CD4-positive, alpha-beta memory T cell (primary cell): ENCODE measurements around the gene RPP14. TPM values are rescaled to one million over a fixed set of nuclear protein-coding genes. Genes with fewer than 3 reads are reported as not detected.
"Not testable (repeated sequence)": the region's sequence is repeated elsewhere in the genome, so short reads cannot be mapped to it uniquely, and the experiment has no call there.

Experiments
- CTCF ChIA-PET: fragments of 350-600 bp; sonication (Branson Sonifier 250); formaldehyde crosslinking; loops from one replicate; lab custom pipeline; 2021; ENCODE audit warnings: inconsistent platforms; ENCODE audit not compliant: partially characterized antibody; lab: Charles Lee
- POLR2A ChIA-PET: fragments of 350-600 bp; sonication (Branson Sonifier 250); formaldehyde crosslinking; loops from one replicate; lab custom pipeline; 2021; ENCODE audit not compliant: partially characterized antibody; lab: Charles Lee
- DNase-seq, 5 donors: peaks; one replicate each; pipeline versions ENCODE4 v3.0.0 to v3.0.0-alpha.2; 2020 to 2022; ENCODE audit warnings: mixed read lengths in 1 of 5
- H3K27ac ChIP-seq: one replicate; pipeline ENCODE4 v1.7.0; 2013; ENCODE audit warnings: low read depth, low read length
- H3K27me3 ChIP-seq: 2 replicates; pipeline ENCODE4 v1.7.0; 2013; ENCODE audit warnings: mild to moderate bottlenecking, low read length, moderate library complexity; ENCODE audit not compliant: insufficient read depth
- H3K36me3 ChIP-seq: 2 replicates; pipeline ENCODE4 v1.7.0; 2013; ENCODE audit warnings: mild to moderate bottlenecking, low read length, moderate library complexity; ENCODE audit not compliant: insufficient read depth
- H3K4me1 ChIP-seq: 2 replicates; pipeline ENCODE4 v1.7.0; 2013; ENCODE audit warnings: mild to moderate bottlenecking, low read length, moderate library complexity; ENCODE audit not compliant: insufficient read depth
- H3K4me3 ChIP-seq, 2 donors: one replicate each; pipeline ENCODE4 v1.7.0; 2013; ENCODE audit warnings: low read length in 2 of 2, mild to moderate bottlenecking in 1 of 2
- H3K9me3 ChIP-seq, 2 donors: one replicate each; pipeline ENCODE4 v1.7.0; 2013; ENCODE audit warnings: low read length in 2 of 2, control low read depth in 1 of 2; ENCODE audit not compliant: control insufficient read depth in 1 of 2
- H3K27ac Mint-ChIP-seq, 7 donors: one replicate each; pipeline ENCODE4 v1.8.0; 2020 to 2021; ENCODE audit warnings: mixed read lengths in 7 of 7, mild to moderate bottlenecking in 6 of 7, inconsistent platforms in 3 of 7, moderate library complexity in 3 of 7
- H3K27me3 Mint-ChIP-seq, 2 donors: one replicate each; pipeline ENCODE4 v1.8.0; 2020 to 2021; ENCODE audit warnings: mixed read lengths in 2 of 2
- H3K36me3 Mint-ChIP-seq, 2 donors: one replicate each; pipeline ENCODE4 v1.8.0; 2020 to 2021; ENCODE audit warnings: mixed read lengths in 2 of 2, inconsistent platforms in 1 of 2, mild to moderate bottlenecking in 1 of 2
- H3K4me1 Mint-ChIP-seq, 4 donors: one replicate each; pipeline ENCODE4 v1.8.0; 2020 to 2021; ENCODE audit warnings: mixed read lengths in 4 of 4, mild to moderate bottlenecking in 1 of 4
- H3K4me3 Mint-ChIP-seq, 8 donors: one replicate each; pipeline ENCODE4 v1.8.0; 2020 to 2021; ENCODE audit warnings: mixed read lengths in 8 of 8, mild to moderate bottlenecking in 7 of 8, moderate library complexity in 6 of 8, inconsistent platforms in 3 of 8
- H3K9me3 Mint-ChIP-seq, 8 donors: one replicate each; pipeline ENCODE4 v1.8.0; 2020 to 2021; ENCODE audit warnings: mixed read lengths in 8 of 8, mild to moderate bottlenecking in 5 of 8, inconsistent platforms in 3 of 8, moderate library complexity in 1 of 8
- intact Hi-C: fragments of 100-400 bp; cut with micrococcal nuclease; formaldehyde crosslinking; loops from one replicate; pipeline ENCODE4 v1.15.1; 2023
- polyA plus RNA-seq, 2 donors: library from polyadenylated mRNA; unstranded; fragments of 300-500 nt; fragmentation: Illumina TruSeq; gene quantifications; one replicate each; pipeline ENCODE4 v1.2.3, GENCODE V29; 2021
- total RNA-seq, 2 experiments: library from RNA; stranded (reverse); gene quantifications; one replicate each; pipeline ENCODE4 v1.2.3, GENCODE V29; 2021

RPP14 gene
- total and polyA plus RNA-seq, 4 experiments from 2014 or later, result 6.1 to 15.4 (median 10.7) TPM

DNA sequence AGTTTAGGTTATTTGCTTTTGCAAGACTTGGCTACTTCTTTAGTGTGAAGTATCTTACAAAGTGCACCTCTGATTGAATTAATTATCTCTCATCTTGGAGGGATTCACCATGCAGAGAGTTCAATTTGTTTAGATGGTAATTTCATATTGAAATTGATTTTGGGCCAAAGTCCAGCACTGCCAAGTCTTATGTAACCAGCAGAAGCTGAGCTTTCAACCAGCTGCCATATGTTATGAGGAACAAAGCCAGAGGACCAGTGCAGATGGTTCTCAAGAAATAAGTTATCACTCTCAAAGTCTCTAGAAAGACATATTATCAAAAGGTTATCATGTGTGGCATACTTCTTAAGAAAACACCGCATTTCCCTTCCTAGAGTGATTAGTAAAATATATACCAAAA, 39.5 kb upstream of the RPP14 start:
- H3K4me3 ChIP-seq, result no peak overlapping the region
- no peak overlapping the region for H3K27ac Mint-ChIP-seq
- no peaks in the 10 kb centered on the region for H3K9me3 ChIP-seq
- no peaks in the 10 kb centered on the region for H3K27me3 Mint-ChIP-seq
- ChIA-PET CTCF (no interaction called here), POLR2A (no interaction called here)
- H3K36me3 Mint-ChIP-seq, result peaks cover 15 to 22% of the 10 kb centered on the region in 2 donors
- H3K9me3 Mint-ChIP-seq, result no peaks in the 10 kb centered on the region
- no peaks in the 10 kb centered on the region for H3K4me1 ChIP-seq
- H3K4me3 Mint-ChIP-seq, result no peak overlapping the region
- no peak overlapping the region for H3K27ac ChIP-seq
- H3K4me1 Mint-ChIP-seq, result no peaks in the 10 kb centered on the region
- no peaks in the 10 kb centered on the region for H3K27me3 ChIP-seq
- no peaks in the 10 kb centered on the region for H3K36me3 ChIP-seq
- intact Hi-C loops, result no loop called here
- no peak for DNase-seq

DNA sequence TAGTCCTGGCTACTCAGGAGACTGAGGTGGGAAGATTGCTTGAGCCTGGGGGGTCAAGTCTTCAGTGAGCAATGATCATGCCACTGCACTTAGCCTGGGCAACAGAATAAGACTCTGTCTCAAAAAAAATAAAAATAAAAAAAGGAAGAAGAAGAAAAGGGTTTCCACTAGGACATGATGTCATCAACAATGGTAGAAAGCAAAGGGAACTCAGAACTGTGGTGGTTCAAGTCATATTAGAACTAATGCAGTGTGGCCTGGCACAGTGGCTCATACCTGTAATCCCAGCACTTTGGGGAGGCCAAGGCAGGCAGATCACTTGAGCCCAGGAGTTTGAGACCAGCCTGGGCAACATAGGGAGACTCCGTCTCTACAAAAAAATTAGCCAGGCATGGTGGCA, 38.5 kb upstream of the RPP14 start:
- intact Hi-C loops, DNase-seq, H3K36me3 ChIP-seq, H3K27ac ChIP-seq, H3K9me3 ChIP-seq, H3K27ac Mint-ChIP-seq, H3K4me3 Mint-ChIP-seq, POLR2A ChIA-PET, H3K27me3 Mint-ChIP-seq, H3K4me3 ChIP-seq, H3K27me3 ChIP-seq, H3K4me1 ChIP-seq, H3K9me3 Mint-ChIP-seq, H3K4me1 Mint-ChIP-seq: not testable (repeated sequence)
- peaks cover 19% of the 10 kb centered on the region in 2 donors for H3K36me3 Mint-ChIP-seq
- CTCF ChIA-PET, result interaction anchor here (0.5 kb wide), 1 partner anchor 358 kb away, joined by 3 read pairs; no protein-coding TSS in a partner anchor

DNA sequence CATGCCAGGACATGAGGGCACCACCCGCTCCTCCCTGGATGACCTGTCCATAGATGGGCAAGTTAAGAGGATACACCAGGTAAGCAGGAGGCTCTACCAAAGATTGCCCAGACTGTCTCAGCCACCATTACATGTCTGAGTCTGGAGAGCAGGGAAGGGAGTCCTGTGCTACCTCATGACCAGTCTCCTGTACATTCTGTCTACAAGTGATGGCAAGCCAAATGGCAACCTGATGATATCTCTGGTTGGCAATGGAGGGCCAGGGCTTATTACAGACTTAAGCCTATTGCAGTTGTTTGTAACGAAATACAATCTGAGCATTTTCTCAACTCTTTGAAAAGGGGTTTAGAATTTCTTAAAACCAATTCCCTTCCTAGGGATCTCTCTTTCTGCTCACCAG, 36.7 kb upstream of the RPP14 start:
- CTCF ChIA-PET, result no interaction called here

DNA sequence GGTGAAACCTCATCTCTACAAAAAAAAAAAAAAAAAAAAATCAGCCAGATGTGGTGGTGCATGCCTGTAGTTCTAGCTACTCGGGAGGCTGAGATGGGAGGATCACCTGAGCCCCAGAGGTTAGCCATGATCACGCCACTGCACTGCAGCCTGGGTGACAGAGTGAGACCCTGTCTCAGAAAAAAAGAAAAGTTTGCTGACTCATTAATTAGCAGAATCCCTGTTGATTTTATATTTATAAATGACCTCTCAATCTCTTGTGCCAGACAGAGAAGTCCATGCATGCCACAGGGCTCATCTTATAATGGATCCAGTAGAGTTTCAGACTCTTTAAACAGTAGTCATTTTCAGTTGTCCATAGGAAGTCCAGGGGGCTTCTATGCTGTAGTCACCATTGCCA, 35.6 kb upstream of the RPP14 start:
- H3K36me3 Mint-ChIP-seq, result peaks cover 30 to 43% of the 10 kb centered on the region in 2 donors
- CTCF ChIA-PET, result no interaction called here

More for the DNA sequence above, 36.7 kb upstream of the RPP14 start:
- no peak overlapping the region for H3K4me3 Mint-ChIP-seq
- Histone ChIP-seq H3K9me3 (no peaks in the 10 kb centered on the region), H3K27me3 (no peaks in the 10 kb centered on the region), H3K27ac (no peak overlapping the region), H3K4me3 (no peak overlapping the region), H3K4me1 (no peaks in the 10 kb centered on the region), H3K36me3 (no peaks in the 10 kb centered on the region)
- no peaks in the 10 kb centered on the region for H3K9me3 Mint-ChIP-seq
- POLR2A ChIA-PET, result no interaction called here
- peaks cover 22 to 35% of the 10 kb centered on the region in 2 donors for H3K36me3 Mint-ChIP-seq
- no peaks in the 10 kb centered on the region for H3K4me1 Mint-ChIP-seq
- no peak for DNase-seq
- H3K27me3 Mint-ChIP-seq, result no peaks in the 10 kb centered on the region
- H3K27ac Mint-ChIP-seq, result no peak overlapping the region
- intact Hi-C loops, result no loop called here

DNA sequence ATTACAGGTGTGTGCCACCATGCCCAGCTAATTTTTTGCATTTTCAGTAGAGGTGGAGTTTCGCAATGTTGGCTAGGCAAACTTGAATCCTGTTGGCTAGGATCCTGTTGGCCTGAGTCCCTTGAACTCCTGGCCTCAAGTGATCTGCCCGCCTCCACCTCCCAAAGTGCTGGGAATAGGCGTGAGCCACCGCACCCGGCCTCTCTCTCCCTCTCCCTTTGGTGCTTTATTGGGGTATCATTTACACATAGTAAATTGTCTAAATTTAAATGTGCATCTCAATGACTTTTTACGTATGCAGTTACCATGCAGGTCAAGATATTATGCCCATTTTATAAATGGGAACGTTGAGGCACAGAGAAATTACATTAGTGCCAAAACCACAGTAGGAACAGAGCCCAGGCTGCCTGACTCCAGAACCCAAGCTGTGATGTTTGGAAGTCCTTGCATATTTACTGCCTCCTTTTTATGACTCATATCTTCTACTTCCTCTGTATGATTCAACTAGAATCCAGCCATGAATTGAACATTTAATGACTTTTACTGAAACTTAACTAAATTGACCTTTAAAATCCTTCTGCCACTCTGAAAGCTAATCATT, 34.0 kb upstream of the RPP14 start:
- no peak overlapping the region for H3K4me3 ChIP-seq
- no peaks in the 10 kb centered on the region for H3K4me1 ChIP-seq
- no peaks in the 10 kb centered on the region for H3K9me3 ChIP-seq
- H3K36me3 ChIP-seq, result no peaks in the 10 kb centered on the region
- no peak for DNase-seq
- H3K27me3 ChIP-seq, result no peaks in the 10 kb centered on the region
- no peak overlapping the region for H3K27ac ChIP-seq
- ChIA-PET CTCF (no interaction called here), POLR2A (no interaction called here)
- no peaks in the 10 kb centered on the region for H3K4me1 Mint-ChIP-seq
- intact Hi-C loops, result no loop called here
- no peak overlapping the region for H3K4me3 Mint-ChIP-seq
- no peak overlapping the region for H3K27ac Mint-ChIP-seq
- H3K36me3 Mint-ChIP-seq, result peaks cover 37 to 51% of the 10 kb centered on the region in 2 donors
- peaks cover 0 to 3% (median 2%) of the 10 kb centered on the region in 8 donors for H3K9me3 Mint-ChIP-seq
- no peaks in the 10 kb centered on the region for H3K27me3 Mint-ChIP-seq

More for the DNA sequence above, 35.6 kb upstream of the RPP14 start:
- Mint-ChIP-seq H3K27me3 (no peaks in the 10 kb centered on the region), H3K4me3 (no peak overlapping the region), H3K4me1 (no peaks in the 10 kb centered on the region), H3K27ac (no peak overlapping the region), H3K9me3 (no peaks in the 10 kb centered on the region)
- intact Hi-C loops, result no loop called here
- POLR2A ChIA-PET, result no interaction called here
- no peak overlapping the region for H3K27ac ChIP-seq
- H3K9me3 ChIP-seq, result no peaks in the 10 kb centered on the region
- H3K27me3 ChIP-seq, result no peaks in the 10 kb centered on the region
- no peak for DNase-seq
- no peak overlapping the region for H3K4me3 ChIP-seq
- H3K36me3 ChIP-seq, result no peaks in the 10 kb centered on the region
- H3K4me1 ChIP-seq, result no peaks in the 10 kb centered on the region

DNA sequence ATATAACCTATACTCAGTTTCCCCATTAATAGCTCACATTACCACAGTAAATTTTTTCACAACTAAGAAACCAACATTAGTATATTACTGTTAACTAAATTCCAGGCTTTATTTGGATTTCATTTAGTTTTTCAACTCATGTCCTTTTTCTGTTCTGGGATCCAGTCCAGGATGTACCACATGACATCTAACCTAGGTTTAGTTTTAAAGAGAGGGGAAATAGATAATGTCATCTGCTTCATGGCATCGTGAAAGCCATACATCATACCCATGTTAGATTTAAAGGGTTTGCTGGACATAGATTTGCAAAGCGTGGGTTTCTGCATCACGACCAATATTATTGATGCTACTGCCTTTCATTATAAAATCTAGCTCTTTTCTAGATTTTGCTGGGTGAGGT, 33.2 kb upstream of the RPP14 start:
- ChIA-PET POLR2A (no interaction called here), CTCF (no interaction called here)
- no peak for DNase-seq
- intact Hi-C loops, result no loop called here
- Histone ChIP-seq H3K36me3 (no peaks in the 10 kb centered on the region), H3K4me3 (no peak overlapping the region), H3K27me3 (no peaks in the 10 kb centered on the region), H3K4me1 (no peaks in the 10 kb centered on the region), H3K27ac (no peak overlapping the region), H3K9me3 (no peaks in the 10 kb centered on the region)
- Mint-ChIP-seq H3K9me3 (peaks cover 0 to 3% (median 2%) of the 10 kb centered on the region in 8 donors), H3K36me3 (peaks cover 34 to 53% of the 10 kb centered on the region in 2 donors), H3K27me3 (no peaks in the 10 kb centered on the region), H3K27ac (no peak overlapping the region), H3K4me3 (no peak overlapping the region), H3K4me1 (no peaks in the 10 kb centered on the region)

DNA sequence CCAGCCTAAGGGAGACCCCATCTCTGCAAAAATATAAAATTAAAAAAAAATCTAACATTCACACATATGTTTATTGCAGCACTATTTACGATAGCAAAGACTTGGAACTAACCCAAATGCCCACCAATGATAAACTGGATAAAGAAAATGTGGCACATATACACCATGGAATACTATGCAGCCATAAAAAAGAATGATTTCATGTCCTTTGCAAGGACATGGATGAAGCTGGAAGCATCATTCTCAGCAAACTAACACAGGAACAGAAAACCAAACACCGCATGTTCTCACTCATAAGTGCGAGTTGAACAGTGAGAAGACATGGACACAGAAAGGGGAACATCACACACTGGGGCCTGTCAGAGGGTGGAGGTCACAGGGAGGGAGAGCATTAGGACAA, 32.7 kb upstream of the RPP14 start:
- H3K36me3 ChIP-seq, H3K27ac Mint-ChIP-seq, H3K4me3 Mint-ChIP-seq, H3K4me1 Mint-ChIP-seq, POLR2A ChIA-PET, H3K4me3 ChIP-seq, H3K9me3 Mint-ChIP-seq, H3K27me3 ChIP-seq, H3K9me3 ChIP-seq, intact Hi-C loops, H3K4me1 ChIP-seq, H3K27me3 Mint-ChIP-seq, CTCF ChIA-PET, DNase-seq, H3K27ac ChIP-seq: not testable (repeated sequence)
- peaks cover 31 to 54% of the 10 kb centered on the region in 2 donors for H3K36me3 Mint-ChIP-seq
